GM21786 (cell line): Measurements from ENCODE around the gene CDH15.

ENCODE experiments used
- ATAC-seq: cut with Tn5 transposase; IDR thresholded peaks from one replicate; pipeline ENCODE4 v1.9.1; 2021; ENCODE audit not compliant: unreplicated experiment

The CDH15 gene

DNA sequence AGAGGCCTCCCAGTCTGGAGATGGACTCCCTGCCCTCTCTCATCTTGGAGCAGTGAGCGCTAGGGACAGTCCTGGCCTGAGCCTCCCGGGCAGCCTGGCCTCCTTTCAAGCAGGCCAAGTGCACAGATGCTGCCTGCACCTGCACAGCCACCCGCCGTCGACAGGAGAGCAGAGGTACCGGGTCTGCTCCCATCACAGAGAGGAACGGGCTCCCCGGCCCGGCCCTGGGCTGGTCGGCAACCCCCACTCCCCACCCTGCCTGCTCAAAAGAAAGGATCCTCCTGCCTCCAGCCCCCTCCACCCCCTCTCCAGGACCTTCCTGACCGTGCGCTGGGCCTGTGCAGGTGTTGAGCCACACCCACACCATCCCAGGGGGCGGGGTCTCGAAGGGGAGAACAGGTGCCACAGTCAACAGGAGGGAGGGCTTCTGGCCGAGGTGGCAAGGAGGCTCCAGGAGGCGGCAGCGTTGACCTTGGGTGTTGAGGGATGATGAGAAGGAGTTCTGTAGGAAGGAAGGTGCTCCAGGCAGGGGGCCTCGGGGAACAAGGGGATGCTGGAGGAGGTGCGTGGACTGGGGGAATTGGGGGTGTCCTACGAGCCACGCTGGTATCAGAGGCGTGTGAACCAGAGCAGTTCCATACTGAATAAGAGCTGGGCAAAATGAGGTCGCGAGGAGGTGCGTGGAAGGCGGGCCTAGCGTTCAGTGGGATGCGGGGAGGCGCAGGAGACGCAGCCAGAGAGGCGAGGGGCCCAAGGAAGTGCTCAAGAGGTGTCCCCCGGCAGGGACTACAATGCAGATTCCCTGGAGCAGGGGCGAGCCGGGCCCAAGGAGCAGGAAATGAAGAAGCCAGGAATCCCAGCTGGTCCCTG is 967 bp upstream of the CDH15 start:
- ATAC-seq: no peak

DNA sequence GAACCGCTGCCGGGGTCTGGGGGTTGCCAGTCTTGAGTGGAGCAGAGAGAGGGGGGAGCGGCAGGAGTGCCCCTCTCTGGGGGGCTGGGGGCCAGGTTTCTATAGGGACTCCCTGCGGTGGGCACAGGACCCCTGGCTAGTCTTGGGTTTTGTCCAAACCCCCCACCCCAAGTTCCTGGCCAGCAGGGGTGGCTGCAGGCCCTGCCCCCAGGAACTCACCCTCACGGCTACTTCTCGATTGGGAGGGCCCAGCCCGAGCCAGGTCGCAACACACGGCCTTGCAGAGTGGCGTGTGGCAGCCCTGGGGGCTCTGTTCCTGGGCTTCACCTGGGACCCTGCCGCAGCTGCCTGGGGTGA is 601 bp downstream of the CDH15 start:
- ATAC-seq: no peak

DNA sequence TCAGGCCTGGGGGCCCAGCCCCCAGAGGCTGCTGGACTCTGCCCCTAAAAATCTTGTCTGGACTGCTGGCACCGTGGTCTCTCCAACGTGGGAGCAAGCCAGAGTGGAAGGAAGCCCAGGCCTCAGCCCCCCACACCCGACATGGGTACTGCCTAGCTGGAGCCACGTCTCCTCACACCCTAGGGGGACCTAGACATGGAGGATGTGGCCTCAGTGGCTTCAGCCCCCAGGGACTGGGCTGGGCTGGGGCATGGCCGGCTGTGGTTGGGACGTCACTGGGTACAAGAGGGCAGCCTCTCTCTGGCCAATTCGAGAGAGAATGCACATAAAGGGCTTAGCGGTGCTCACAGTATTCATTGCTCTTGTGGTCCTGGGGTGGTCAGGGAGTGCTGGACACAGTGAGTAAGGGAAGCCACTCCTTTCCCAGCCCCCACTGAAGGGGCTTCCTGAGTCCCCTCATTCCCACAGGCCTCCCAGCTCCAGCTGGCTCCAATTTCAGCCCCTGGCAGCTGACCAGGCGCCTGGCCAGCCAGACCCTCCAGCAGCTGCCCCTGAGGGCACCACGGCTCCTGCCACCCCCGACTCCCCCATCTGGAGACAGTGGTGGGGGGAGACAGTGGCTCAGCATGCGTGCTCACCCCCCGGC is 1.1 kb downstream of the CDH15 start:
- ATAC-seq: no peak

DNA sequence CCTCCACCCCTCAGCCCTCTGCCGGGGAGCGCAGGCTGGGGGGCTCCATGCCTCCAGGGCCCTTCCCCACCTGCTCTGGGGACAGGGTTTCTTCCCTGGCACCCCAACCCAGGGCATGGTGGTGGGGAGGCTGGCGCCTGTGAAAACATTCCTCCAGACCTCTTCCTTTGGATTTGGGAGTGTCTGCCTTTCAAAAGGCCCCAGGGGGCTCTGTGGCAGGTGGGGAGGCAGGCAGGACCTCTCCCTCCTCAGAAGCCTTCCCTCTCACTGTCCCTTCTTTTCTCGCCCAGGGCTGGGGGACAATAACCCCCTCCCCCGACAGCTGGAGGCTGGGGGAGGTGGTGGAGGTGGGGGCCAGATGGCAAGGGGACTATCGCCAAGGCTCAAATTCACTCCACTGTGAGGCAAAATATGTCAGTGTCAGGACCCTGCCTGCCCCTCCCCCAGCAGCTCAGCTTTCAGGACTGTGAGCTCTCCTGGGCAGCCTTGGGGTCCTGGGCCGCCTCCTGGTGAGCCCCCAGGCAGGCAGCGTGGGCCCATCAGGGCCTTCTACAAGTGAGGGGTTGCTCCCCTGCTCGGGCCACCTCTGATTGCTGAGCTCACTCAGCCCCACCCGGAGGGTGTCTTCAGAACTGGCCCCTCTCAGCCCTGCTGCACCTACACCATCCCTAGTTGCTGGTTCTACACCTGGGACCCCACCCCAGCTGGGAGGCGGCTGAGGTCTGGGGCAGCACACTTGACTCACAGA is 1.8 kb downstream of the CDH15 start:
- ATAC-seq: no peak

DNA sequence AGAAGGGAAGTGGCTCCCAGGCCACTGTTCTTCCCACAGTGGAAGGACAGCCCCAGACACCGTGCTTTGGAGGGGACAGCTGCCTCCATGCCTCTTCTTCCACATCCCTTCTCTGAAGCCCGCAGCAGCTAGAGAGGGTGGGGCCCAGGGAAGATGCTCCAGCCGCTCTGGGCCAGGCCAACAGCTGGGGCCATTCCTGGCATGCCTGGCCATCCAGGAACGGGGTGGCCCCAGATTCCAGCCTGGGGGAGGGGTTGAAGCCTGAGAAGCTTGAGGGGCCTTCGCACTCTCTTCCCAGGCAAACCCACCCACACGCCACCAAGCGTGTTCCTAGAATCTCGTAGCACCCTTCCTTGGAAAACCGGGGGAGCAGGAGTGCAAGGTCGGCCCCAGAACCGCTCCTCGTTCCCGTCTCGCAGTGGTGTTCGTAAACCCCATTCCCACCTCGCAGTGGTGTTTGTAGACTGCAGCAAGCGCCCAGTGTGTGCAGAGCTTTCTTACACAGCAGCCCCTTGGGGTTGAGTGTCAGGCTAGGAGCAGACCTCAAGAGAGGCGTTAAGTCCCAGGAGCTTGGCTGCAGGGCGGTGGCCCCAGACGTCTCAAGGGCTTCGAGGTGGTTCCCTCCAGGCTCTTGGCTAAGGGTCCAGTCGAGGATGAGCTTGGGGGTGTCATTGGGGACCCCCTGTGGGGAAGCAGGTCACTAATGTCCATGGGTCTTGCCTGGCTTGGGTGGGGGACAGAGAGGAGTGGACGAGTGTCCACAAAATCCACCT is 2.7 kb downstream of the CDH15 start:
- ATAC-seq: no peak

DNA sequence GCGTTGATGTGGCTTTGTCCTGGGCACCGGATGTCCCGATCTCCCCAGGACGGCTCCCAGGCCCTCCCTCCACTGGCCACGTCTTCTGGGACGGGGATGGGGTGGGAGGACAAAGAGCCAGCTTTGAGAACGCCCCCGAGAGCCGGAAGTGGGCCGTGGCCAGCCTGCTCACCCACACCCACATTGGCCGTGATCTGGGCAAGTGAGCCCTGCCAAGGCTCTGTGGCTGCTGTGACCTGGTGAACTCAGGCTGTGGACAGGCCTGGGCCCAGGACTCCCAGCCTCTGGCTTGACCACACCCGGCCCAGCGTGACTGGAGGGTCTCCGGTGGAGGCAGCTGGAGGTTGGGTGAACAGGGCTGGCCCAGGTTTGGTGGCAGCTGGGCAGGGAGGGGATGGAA is 3.3 kb downstream of the CDH15 start:
- ATAC-seq: no peak

DNA sequence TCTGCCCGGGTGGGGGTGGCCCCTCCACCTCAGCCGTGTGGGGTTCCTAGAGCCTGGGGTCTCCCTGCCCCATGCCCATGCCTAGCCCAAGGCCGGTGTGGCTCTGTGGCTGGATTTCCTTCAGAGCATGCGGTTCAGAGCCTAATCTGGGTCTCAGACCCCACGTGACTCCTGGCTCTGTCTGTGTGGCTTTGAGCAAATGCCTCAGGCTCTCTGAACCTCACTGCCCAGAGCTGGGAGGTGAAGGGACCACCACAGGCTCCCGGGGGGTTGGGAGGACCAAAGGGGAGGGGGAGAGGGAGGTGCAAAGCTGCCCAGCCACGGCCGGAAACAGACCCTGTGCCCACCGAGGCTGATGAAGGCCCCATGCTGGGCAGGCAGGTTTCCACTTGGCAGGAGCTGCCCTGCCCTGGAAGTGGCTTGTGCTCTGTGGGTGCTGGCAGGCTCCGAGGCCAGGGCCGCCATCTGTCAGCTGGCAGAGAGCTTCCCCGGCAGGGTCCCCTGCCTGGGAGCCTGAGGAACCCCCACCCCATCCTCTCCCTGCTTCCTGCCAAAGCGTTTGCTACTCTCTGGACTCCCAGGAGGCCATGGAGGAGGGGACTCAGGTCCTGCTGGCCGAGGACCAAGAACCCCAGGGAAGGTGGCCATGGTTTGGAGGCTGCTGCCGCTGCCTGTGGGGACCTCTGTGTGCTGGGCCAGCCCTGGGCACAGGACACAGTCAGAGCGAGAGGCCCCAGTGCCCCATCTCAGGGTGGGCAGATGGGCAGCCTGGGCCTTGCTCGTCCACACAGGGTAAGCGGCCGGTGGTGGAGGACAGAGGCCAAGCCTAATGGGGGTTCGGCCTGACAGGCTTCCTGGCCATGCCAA is 4.0 kb downstream of the CDH15 start:
- no peak for ATAC-seq

DNA sequence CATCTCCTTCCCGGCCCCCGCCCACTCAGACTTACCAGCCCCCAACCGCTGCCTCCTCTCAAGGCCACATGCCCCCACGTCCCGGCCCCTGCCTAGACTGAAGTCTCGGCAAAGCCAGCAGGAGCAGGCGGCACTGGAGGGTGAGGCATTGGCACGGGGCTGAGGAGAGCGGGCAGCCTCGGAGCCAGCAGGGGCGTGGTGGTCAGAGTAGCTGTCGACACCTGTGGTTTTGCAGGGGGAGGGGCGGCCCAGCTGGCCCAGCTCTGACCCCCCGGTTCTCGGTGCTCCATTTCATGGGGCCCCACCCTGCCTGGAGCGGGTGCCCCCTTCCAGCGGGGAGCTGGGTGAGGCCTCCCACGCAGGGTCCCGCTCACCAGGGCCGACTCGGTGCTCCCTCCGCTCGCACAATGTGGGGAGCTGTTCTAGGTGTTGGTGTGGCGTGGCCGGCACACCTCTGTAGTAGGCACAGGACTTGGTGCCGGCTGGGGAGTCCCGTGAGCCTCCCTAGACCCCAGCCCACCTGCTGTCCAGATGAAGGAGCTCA is 4.7 kb downstream of the CDH15 start:
- no peak for ATAC-seq

DNA sequence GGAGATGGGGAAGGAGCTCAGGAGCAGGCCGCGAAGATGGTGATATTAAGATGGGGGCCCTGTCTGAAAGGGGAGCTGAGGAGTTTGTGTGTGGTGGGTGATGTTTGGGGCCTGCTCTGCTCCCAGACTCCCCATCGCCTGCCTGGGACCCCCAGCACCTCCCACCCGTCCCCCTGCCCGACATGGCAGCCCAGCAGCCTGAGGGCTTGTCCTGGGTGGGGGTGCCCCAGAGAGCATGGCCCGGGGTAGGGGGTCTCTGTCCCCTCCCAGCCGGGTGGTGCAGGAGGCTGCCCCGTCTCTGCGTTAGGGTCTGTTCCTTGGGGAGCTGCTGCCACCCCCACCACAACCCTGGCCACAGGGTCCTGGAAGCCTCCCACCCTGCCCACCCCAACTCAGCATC is 5.2 kb downstream of the CDH15 start:
- no peak for ATAC-seq

DNA sequence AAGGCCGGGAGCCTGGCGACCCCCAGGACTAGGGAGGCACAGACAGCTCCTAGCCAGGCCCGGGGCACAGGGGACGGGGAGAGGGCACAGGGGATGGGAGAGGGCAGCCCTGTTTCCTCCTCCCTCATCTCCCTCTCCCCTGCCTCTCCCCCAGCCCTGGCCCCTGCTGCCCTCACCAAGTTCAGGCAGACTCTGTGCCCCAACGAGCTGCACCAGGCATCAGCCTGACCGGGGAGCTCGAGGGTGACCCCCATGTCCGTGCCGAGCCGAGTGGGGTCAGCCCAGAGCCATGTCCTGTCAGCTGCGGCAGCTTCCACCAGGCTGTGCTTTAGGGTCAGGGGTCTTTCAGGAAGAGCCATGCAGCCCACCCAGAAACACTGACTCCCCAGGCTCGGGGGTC is 6.0 kb downstream of the CDH15 start:
- no peak for ATAC-seq

DNA sequence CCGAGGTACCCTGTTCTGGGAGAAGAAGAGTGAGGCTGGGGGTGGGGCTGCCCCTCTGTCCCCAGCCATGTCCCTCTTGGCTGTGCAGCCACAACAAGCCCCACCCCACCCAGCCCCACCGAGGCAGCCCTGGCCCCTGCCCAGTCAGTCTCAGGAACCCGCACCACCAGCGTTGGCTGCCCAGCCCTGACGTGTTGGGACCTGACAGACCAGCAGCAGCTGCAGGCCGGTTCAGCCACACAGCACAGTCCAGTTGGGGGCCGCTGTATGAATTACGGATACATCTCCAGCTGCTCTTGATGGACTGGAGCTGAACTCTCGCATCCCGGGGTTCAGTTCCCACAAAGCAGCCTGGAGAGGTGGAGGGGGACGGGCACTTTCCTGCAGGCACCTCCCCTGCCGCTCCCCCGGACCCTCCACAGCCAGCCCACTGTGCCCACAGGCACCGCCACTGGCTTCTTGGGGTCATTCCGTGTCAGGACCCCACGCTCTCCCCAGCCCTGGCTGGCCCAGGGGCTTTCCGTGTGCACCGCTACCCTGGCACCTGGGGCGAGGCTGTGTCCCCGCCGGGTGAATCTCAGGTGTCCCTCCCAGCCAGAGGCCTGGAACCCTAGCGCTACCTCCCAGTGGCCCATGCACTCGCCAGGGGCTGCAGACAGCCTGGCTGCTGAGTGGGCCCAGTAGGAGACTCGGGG is 7.1 kb downstream of the CDH15 start:
- no peak for ATAC-seq

DNA sequence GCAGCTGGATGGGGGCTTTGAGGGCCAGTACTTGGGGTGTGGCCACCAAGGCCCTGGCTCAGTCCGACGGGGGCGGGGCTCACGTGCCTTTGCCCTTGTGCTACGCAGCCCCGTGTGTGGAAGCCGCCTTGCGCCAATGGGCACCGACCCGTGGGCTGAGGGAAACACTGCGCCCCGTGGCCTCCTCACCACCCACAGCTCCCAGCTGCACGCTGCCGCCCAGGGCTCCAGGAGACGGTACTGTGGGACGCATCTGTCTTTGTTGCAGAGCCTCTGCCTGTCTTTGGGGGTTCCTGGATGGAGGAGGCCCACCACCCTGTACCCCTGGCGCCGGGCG is 7.6 kb downstream of the CDH15 start:
- ATAC-seq: no peak

DNA sequence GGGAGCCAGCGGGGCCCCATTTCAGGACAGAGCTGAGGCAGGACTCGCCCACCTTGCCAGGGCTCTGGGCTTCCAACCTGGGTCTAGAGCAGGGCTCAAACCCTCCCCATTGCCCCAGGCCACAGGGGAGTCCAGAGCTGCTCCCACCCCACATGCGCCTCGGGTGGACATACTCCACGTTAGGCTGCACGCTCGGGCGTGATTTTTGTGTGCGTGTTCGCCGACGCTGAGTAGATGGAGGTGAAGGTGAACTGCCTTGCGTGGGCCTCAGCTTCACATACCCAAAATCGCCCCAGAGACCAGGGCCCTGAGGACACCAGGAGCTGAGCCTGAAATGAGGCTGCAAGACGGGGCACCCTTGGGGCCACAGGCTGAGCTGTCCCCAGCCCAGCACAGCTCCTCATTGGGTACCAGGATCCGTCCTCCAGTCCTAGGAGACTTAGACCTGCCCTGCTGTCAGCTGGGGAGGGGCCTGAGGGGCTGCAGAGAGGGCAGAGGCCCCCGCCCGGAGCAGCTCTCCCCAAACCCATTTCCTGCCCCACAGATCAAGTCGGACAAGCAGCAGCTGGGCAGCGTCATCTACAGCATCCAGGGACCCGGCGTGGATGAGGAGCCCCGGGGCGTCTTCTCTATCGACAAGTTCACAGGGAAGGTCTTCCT is 8.2 kb downstream of the CDH15 start:
- ATAC-seq: no peak

DNA sequence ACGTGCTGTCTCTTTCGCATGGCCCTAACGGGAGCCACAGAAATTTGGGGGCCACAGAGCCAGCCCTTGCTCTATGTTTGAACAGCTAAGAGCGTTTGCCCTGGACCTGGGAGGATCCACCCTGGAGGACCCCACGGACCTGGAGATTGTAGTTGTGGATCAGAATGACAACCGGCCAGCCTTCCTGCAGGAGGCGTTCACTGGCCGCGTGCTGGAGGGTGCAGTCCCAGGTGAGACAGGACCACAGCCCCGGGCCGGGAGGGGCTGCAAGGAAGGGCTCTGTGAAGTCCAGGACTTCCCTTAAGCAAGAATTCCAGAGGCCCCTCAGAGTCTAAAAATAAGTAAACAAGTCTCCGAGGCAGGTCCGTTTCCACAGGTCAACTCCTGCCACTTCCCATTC is 11.9 kb downstream of the CDH15 start:
- no peak for ATAC-seq

DNA sequence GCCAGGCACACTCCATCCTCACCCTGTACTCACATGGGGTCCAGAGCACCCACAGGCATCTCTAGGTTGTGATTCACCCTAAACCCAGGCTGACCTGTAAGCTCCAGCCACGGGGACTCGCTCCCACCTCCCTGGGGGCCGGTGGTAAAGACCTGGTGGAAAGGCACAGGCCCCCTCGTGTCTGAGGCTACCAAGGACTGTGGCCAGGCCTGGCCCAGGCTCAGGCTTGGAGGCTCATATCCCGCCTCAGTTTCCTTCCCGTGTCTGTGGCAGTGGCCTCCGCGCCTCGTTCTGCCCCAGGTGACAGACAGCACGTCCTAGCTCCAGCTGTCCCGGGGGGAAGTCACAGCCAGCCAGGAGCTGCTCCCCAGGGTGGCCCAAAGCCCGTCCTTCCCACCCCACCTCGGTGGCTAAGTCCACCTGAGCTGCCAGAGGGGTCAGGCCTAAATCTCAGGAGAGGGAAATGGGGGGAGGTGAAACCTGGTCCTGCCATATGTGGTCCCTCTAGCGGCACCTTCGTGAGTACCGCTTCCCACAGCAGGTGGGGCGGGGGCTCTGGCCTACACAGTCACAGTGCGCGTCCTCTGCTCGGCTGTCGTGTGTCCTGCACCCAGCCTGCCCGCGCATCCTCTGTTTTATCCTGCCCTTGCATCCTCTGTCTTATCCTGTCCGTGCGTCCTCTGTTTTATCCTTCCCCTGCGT is 12.6 kb downstream of the CDH15 start:
- no peak for ATAC-seq

DNA sequence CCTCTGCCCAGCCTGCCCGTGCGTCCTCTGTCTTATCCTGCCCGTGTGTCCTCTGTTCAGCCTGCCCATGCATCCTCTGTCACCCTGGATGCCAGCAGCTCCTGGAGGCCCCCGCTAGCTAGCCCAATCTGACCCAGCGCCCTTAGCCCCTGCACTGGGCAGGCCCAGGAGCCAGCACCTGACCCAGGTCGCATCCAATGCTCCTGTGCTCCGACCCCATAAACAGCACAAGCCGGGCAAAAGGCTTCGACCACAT is 13.1 kb downstream of the CDH15 start:
- no peak for ATAC-seq

DNA sequence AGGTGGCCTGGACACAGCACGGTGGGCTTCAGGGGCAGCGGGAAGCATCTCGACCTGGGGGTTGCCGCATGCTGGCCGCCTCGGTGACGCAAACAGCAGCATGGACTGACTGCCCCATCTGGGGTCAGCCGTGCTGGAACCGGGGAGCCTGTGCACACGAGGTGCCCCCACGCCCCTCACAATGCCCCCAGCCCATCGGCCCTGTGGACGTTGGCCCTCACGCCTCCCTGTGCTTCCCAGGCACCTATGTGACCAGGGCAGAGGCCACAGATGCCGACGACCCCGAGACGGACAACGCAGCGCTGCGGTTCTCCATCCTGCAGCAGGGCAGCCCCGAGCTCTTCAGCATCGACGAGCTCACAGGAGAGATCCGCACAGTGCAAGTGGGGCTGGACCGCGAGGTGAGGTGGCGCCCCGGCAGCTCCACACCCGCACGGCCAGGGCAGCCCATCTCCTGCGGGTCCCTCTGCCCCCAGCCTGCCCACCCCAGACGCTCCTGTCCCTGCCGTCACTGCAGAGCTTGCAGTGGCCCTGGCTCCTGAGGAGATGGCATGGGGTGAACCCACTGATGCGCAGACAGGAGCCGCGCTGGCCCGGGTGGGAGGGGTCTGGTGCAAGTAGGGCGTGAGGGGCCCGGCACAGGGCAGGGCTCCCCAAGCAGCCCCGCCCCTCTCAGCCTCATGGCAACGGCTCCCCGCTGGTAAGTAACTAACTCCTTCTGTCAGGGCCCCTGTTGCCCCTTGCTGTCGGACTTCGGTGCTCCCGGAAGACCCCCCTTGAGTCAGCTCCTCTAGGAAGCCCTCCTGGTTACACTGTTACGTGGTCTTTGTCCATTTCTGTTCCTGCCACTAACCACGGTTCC is 13.6 kb downstream of the CDH15 start:
- no peak for ATAC-seq
